Stimulated activated CD4-positive, alpha-beta T cell treated with anti-CD3 and anti-CD28 coated beads, TNF-alpha, amount 100 ng/mL, for 1 hour (primary cell): ENCODE results near the gene PRKAG2.

Experiments used
- DNase-seq, 3 donors: peaks; one replicate each; pipeline ENCODE4 v3.0.0-alpha.2; 2020; ENCODE audit warnings: low read depth in 3 of 3, low spot score in 1 of 3

PRKAG2 gene

GRCh38 chr7:151630851-151631569, 245.9 kb downstream of the PRKAG2 start:
- DNase-seq = no peak

- DNase-seq = no peak
These were observed 246.6 kb downstream of the PRKAG2 start for GRCh38 chr7:151630358-151630757.

- no peak for DNase-seq
These were observed 247.1 kb downstream of the PRKAG2 start for GRCh38 chr7:151629713-151630272.

DNA sequence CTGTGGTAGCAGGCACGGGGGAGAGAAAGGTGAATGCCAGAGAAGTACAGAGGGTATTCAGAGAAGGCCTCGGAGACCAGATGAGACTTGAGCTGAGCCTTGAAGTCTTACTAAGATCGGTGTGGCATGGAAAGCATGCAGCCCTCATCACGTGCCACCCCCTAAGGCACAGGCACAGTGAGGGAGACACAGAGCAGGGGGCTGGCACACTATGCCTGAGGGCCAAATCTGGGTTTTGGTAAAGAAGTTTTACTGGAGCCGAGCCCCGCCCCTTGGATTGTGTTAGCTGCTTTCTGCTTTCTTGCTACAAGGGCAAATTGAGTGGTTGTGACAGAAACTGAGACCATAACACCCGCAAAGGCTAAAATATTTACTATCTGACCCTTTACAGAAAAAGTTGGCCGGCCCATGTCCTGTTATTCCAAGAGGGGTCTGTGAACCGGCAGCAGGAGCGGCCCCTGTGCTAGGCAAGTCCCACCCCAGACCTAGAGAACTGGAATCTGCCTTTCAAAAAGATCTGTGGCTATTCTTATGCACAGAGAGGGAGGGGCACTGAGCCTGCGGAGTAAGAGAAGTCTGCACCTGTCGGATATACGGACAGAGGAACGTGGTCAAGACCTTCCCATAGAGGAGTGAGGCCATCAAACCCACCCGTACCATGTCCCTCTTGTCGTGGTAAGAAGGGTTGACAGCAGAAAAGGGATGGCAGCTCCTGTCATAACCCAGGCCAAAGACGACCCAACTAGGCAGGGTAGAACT, 247.9 kb downstream of the PRKAG2 start:
- DNase-seq = no peak

DNA sequence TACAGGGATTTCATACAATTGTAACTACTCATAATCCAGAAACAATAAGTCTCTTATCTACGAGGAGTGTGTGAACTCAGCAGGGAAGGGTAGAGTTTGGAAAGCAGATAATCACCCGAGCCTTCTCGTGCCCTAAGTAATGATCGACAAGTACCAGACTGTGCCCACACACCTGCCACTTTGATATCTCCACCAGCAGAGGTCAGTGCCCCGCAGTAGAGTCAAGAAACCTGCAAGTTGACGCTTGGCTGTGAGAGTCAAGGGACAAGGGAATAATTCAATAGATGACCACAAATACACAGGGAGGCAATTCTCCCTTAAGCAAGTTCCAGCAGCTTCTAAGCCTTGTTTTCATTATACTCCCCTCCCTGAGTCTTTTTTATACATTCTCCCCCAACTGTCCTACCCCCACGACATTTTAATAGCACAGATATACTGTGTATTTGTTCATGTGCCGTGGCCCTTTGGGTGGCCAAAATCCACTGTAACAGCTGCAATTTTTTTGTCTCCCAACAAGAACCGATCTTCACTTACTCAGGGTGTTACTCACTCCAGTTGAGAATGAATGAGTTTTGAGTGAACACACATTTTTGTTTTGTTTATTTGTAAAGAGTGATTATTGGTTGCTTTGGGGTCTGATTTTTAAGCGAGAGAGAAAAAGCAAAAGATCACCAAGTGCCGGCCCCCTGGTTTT, 250.3 kb downstream of the PRKAG2 start:
- DNase-seq = no peak

GRCh38 chr7:151625606-151626005, 251.3 kb downstream of the PRKAG2 start:
- DNase-seq = no peak

DNA sequence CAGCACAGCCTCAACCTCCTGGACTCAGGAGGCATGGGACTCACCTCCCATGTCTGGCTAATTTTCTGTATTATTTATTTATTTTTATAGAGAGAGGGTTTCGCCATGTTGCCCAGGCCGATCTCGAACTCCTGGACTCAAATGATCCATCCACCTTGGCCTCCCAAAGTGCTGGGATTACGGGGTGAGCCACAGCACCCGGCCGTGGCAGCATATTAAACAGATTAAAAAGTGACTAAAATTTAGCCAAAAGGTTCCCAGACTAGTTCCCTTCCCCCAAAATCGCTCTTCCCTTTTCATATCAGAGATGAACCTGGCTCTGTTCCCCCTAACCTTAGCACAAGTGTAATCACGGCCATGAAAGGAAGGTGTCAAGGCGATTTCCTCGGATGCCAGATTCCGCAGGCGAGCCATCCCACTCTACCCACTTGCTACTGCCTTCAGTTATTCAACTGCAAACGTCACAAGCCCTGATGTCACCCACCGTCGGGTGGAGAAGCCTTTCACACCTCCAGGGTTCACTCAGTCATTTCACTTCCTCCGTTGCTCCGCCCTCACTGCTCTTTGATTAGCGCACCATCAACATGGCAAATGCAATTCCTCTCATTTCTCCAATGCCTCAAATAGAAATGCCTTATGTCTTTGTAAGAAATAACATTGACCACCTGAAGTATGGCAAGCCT, 252.5 kb downstream of the PRKAG2 start:
- DNase-seq = no peak

GRCh38 chr7:151623766-151624165, 253.1 kb downstream of the PRKAG2 start:
- DNase-seq = no peak

DNA sequence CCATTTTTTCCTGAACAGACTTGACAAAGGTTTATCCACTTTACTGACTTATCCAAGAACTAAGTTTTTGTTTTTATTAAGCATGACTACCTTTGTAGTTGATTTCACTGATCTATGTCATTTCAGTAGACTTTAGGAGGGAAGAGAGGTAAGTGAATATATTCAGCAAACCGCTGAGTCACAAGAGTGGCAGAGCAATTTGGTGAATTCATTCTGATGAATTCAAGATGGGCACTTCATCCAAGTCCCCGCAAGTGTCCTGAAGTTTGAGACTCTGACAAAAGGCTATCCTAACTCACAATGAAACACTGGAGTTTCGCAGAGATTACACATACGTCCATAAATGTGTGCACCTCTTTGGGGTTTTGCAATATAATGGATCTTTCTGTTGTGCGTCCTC, 255.0 kb downstream of the PRKAG2 start:
- DNase-seq = no peak

- DNase-seq = no peak
These were observed 260.3 kb downstream of the PRKAG2 start for GRCh38 chr7:151616443-151617213.

- DNase-seq = no peak
These were observed 261.1 kb downstream of the PRKAG2 start for GRCh38 chr7:151615784-151616183.

DNA sequence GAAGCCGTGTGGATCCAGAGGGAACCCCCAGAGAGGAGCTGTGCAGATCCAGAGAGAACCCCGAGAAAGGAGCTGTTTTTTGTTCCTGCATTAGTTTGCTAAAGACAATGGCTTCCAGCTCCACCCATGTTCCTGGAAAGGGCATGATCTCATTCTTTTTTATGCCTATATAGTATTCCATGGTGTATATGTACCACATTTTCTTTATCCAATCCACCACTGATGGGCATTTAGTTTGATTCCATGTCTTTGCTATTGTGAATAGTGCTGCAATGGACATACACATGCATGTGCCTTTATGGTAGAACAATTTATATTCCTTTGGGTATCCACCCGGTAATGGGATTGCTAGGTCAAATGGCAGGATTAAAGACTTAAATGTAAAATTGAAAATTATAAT, 261.9 kb downstream of the PRKAG2 start:
- DNase-seq = no peak

DNA sequence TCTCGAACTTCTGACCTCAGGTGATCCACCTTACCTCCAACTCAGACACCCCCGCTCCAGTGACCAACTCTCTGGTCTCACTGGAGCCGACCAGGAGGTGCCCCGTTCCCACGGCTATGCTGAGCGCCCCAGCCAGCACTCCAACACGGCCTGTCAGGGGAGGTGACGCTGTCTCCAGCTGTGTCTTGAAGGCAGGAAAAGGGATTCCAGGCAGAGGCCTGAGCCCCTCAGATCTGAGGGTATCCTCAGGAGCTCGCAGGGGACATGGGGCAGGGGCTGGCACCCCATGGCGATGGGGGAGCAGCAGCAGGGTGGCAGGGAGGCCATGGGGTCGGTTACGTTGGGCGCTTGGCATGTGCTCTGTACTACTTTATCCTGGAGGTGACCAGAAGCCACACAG, 262.9 kb downstream of the PRKAG2 start:
- no peak for DNase-seq

DNA sequence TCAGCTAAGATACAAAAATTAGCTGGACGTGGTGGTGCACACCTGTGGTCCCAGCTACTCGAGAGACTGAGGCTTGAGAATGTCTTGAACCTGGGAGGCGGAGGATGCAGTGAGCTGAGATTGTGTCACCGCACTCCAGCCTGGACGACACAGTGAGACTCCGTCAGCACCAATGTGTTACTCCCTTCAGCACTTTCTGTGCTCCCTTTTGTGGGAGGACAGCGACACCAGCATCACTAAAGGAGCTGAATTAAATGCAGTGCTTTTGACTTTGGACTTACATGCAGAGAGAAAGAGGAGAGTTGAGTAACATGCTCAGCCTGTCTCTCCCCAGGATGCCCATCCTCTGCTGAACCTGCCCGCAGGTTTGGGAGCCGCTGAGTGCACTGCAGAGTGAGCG, 265.0 kb downstream of the PRKAG2 start:
- no peak for DNase-seq

DNA sequence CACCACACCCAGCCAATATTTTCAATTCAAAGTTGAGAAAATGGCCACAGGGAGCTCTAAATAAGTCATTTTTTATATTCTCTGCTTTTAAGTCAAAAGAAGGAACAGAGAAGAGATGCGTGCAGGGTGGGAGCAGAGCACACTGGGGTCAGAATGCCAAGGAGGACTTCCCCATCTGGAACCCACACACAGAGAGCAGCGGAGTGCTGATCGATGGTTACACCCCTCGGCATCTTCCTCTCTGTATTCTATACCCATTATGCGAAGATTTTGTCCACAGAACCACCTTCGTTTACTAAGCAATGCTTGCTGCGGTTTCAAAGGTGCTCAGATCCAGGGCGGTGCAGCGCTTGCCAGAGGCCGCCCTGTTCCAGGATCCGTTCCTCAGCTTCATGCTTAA, 265.9 kb downstream of the PRKAG2 start:
- no peak for DNase-seq

- no peak for DNase-seq
These were observed 268.8 kb downstream of the PRKAG2 start for GRCh38 chr7:151608031-151608551.

DNA sequence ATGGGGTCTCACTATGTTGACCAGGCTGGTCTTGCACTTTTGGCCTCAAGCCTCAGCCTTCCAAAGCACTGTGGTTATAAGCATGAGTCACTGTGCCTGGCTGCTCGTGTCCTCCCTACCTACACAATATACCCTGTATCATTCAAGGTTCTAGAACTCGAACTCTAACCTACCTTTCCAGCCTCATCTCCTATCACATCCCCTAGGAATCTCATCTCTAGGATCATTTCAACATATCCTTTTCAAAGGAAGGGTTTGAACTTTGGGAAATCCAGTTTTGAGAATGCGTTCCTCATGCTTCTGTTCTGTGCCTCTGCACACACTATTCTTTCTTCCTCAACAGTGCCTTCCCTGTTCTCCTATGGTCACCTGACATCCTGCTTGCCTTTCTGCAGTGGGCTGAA, 269.4 kb downstream of the PRKAG2 start:
- DNase-seq = no peak

DNA sequence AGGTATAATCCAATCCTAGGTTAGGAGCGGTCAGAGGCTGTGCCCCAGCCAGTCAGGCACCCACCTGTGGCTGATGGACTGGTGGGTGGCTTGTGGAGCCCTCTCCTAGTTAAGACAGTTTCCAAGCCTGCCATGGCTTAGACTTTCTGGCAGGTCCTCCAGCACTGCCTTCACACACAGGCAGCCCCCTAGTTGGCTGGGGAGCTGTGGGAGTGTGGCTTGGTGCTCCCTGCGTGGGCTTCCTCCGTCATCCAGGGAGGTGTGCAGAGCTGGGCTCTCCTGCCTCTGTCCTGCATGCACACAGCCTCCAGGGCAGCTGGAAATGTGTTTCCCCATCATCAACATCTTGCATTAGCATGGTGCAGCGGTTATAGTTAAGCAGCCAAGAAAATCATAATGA, 273.0 kb downstream of the PRKAG2 start:
- no peak for DNase-seq

DNA sequence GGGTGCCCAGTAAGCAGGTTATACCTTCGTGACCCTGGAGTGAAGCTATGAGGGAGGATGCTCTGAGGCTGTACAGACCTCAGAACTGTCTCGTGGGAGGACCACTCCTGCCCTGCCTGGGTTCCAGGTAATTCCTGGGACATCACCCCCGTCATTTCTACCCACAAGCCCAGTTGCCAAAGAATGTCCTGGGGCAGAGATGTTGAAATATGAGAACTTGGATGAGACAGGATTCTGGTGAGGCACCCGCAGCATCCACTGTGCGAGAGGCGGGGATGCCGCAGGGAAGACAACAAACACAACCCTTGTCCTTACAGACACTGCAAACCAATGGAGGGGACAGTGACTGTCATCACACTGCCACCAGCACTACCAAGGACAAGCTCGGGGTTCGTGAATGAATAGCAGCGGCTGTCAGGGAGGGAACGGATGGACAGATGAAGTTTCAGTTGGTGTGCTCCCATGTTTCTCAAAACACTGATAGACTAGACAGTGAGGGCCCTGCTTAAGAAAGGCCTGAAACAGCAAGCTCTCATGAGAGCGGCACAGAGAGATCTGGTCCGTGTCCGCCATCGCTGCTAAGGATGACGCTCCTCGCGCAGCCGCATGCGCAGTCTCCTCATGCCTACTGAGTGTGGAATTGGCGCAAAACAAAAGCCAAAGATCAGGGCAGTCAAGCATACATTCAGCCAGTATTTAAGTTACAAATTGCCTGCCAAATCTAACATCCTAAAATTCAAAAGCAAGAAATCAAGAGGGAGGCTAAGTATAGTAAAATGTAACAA, 275.2 kb downstream of the PRKAG2 start:
- DNase-seq = no peak
